KG1 (cell line): ENCODE measurements around the gene KANSL1.
"Not testable (repeated sequence)": the region's sequence is repeated elsewhere in the genome, so short reads cannot be mapped to it uniquely, and the experiment has no call there.

Source experiments
- DNase-seq: peaks from one replicate; lab custom pipeline; 2025; lab: John Stamatoyannopoulos, UW

The KANSL1 gene

GRCh38 chr17:46193151-46193625, at the start of gene KANSL1:
TSS of gene KANSL1 (minus strand) at chr17:46193429. CDS start at chr17:46172143, 21,286 bp downstream.
- peak; percentile 77 for DNase-seq

- not testable (repeated sequence) for DNase-seq
Observed at GRCh38 chr17:46231359-46231758, 38.1 kb upstream of the KANSL1 start.

GRCh38 chr17:46225274-46225794, 32.1 kb upstream of the KANSL1 start:
- peak; percentile 75 for DNase-seq

GRCh38 chr17:46224864-46225263, 31.6 kb upstream of the KANSL1 start:
- not testable (repeated sequence) for DNase-seq

- not testable (repeated sequence) for DNase-seq
Observed at GRCh38 chr17:46223041-46223440, 29.8 kb upstream of the KANSL1 start.

GRCh38 chr17:46216682-46217081, 23.5 kb upstream of the KANSL1 start:
- no peak for DNase-seq

GRCh38 chr17:46212634-46213435, 19.6 kb upstream of the KANSL1 start:
- DNase-seq: no peak

- DNase-seq: no peak
Observed at GRCh38 chr17:46208997-46209396, 15.8 kb upstream of the KANSL1 start.

GRCh38 chr17:46205975-46206374, 12.7 kb upstream of the KANSL1 start:
- no peak for DNase-seq

GRCh38 chr17:46202424-46202823, 9.2 kb upstream of the KANSL1 start:
- DNase-seq: no peak

GRCh38 chr17:46201491-46201890, 8.3 kb upstream of the KANSL1 start:
- no peak for DNase-seq

GRCh38 chr17:46200197-46200596, 7.0 kb upstream of the KANSL1 start:
- no peak for DNase-seq

GRCh38 chr17:46199379-46199778, 6.2 kb upstream of the KANSL1 start:
- no peak for DNase-seq

- DNase-seq: no peak
Observed at GRCh38 chr17:46198233-46198632, 5.0 kb upstream of the KANSL1 start.

GRCh38 chr17:46197530-46197929, 4.3 kb upstream of the KANSL1 start:
- DNase-seq: no peak

GRCh38 chr17:46195939-46196716, 2.9 kb upstream of the KANSL1 start:
- DNase-seq: no peak

- no peak for DNase-seq
Observed at GRCh38 chr17:46195217-46195855, 2.1 kb upstream of the KANSL1 start.

GRCh38 chr17:46194393-46195216, 1.4 kb upstream of the KANSL1 start:
- DNase-seq: peak; percentile 69

GRCh38 chr17:46193626-46194392, 580 bp upstream of the KANSL1 start:
- peak; percentile 92 for DNase-seq

GRCh38 chr17:46192439-46193150, 634 bp downstream of the KANSL1 start:
- DNase-seq: no peak
